Measurements from ENCODE around the gene PRKN.
A peak's percentile ranks its signal among the peaks of the same experiment; 100 is the strongest.

Gene PRKN

GRCh38 chr6:161557333-161558107 lies 1170.0 kb downstream of the PRKN start:
- TF ChIP-seq CTCF (IDR thresholded peaks at IDR 0.05; ENCODE audit: low read length, missing control alignments) = no peak
- H3K4me3 ChIP-seq (replicated peaks; ENCODE audit: low read depth, low read length) = no peak overlapping the region
- no peak for DNase-seq (ENCODE audit: low read depth)

DNA sequence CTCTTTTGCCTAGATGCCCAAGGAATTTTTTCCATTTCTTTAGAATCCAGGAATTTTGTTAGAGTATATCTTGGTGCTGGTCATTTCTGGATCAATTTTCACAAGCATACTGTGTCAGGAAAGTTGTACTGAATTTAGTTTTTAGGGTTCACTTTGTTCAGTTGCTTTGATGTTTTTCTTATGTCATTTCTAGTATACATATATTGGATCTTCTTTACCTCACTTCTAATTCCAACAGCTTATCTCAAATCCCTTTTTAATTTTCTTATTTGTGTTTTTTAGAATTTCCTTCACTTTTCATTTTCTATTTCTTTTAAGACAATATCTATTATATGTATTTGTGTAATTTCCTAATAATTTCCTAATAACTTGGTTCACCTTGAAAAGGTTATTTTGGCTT lies 1172.7 kb downstream of the PRKN start:
- no peak overlapping the region for H3K4me3 ChIP-seq (replicated peaks; ENCODE audit: low read depth, low read length)
- no peak for TF ChIP-seq CTCF (IDR thresholded peaks at IDR 0.05; ENCODE audit: low read length, missing control alignments)
- DNase-seq (ENCODE audit: low read depth) = no peak

GRCh38 chr6:161549977-161550655 lies 1177.5 kb downstream of the PRKN start:
- no peak for DNase-seq (ENCODE audit: low read depth)
- no peak overlapping the region for H3K4me3 ChIP-seq (replicated peaks; ENCODE audit: low read depth, low read length)
- no peak for TF ChIP-seq CTCF (IDR thresholded peaks at IDR 0.05; ENCODE audit: low read length, missing control alignments)

DNA sequence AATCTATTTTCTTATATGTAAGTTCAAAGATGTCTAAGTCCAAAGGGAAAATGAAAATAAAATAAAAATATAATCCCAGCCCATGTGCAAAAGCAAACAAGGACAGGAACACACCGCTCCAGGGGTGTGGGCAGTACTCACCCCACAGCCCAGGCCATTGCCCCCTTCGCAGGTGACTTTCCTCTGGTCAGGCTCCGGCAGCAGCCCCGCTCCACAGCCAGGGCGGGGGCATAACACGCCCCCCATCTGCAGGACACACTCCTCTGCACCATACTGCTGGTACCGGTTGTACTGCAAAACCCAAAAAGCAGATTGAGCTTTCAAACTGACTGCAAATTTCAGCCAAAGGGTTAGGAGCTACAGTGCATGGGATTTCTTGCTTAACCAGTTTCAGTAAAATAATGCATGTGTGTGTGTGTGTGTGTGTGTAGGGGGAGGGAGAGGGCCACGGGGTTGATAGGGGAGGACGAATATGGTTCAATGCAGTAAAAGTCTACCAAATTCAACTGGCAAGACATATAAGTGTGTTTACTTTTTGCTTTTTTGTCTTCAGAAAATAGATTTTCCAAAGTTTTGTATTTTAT lies 1178.8 kb downstream of the PRKN start:
- TF ChIP-seq CTCF (IDR thresholded peaks at IDR 0.05; ENCODE audit: low read length, missing control alignments) = no peak

DNA sequence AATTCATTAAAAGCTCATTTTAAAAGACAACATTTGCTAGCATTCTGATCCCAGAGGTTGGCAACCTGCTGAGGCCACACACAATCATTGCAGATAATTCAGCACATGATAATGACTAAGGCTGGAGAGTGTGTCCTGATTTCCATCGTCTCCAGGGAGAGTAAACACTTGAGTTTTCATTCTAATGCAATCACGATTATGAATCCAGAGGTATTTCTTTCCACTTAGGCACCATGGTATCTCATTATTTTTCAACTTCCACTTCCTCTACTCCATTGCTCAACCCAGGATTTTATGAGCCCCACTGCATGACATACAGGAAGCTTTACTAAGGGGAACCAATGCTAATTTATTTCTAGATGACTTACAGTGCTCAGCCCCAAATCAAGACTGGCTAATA lies 1179.9 kb downstream of the PRKN start:
- TF ChIP-seq CTCF (IDR thresholded peaks at IDR 0.05; ENCODE audit: low read length, missing control alignments) = no peak
- DNase-seq (ENCODE audit: low read depth) = peak; percentile 2
- no peak overlapping the region for H3K4me3 ChIP-seq (replicated peaks; ENCODE audit: low read depth, low read length)

More for the DNA sequence above, 1178.8 kb downstream of the PRKN start:
- no peak for DNase-seq (ENCODE audit: low read depth)
- no peak overlapping the region for H3K4me3 ChIP-seq (replicated peaks; ENCODE audit: low read depth, low read length)

- no peak for DNase-seq (ENCODE audit: low read depth)
- no peak for TF ChIP-seq CTCF (IDR thresholded peaks at IDR 0.05; ENCODE audit: low read length, missing control alignments)
- no peak overlapping the region for H3K4me3 ChIP-seq (replicated peaks; ENCODE audit: low read depth, low read length)
Measured at GRCh38 chr6:161546632-161547031, 1180.9 kb downstream of the PRKN start.
